ENCODE measurements around the gene PYGB.
"Not testable (repeated sequence)": the region's sequence is repeated elsewhere in the genome, so short reads cannot be mapped to it uniquely, and the experiment has no call there.

PYGB gene

GRCh38 chr20:25316506-25317190, 68.8 kb downstream of the PYGB start:
- DNase-seq: no peak

GRCh38 chr20:25317351-25318075, 69.6 kb downstream of the PYGB start:
- peak; percentile 15 for DNase-seq

- no peak for DNase-seq
Measured at GRCh38 chr20:25318471-25319240, 70.8 kb downstream of the PYGB start.

- peak; percentile 75 for DNase-seq
Measured at GRCh38 chr20:25319241-25320034, 71.6 kb downstream of the PYGB start.

GRCh38 chr20:25320035-25320800, 72.3 kb downstream of the PYGB start:
- peak; percentile 86 for DNase-seq

- DNase-seq: no peak
Measured at GRCh38 chr20:25321262-25321831, 73.5 kb downstream of the PYGB start.

GRCh38 chr20:25321991-25322390, 74.1 kb downstream of the PYGB start:
- no peak for DNase-seq

- no peak for DNase-seq
Measured at GRCh38 chr20:25323496-25324246, 75.8 kb downstream of the PYGB start.

GRCh38 chr20:25324412-25324811, 76.5 kb downstream of the PYGB start:
- no peak for DNase-seq

- no peak for DNase-seq
Measured at GRCh38 chr20:25325073-25325472, 77.2 kb downstream of the PYGB start.

GRCh38 chr20:25325997-25326396, 78.1 kb downstream of the PYGB start:
- no peak for DNase-seq

- DNase-seq: no peak
Measured at GRCh38 chr20:25327521-25328235, 79.8 kb downstream of the PYGB start.

GRCh38 chr20:25328954-25329498, 81.1 kb downstream of the PYGB start:
- DNase-seq: no peak

- DNase-seq: not testable (repeated sequence)
Measured at GRCh38 chr20:25334972-25335371, 87.1 kb downstream of the PYGB start.

- peak; percentile 20 for DNase-seq
Measured at GRCh38 chr20:25336561-25337422, 88.9 kb downstream of the PYGB start.

- DNase-seq: no peak
Measured at GRCh38 chr20:25338112-25339023, 90.5 kb downstream of the PYGB start.

GRCh38 chr20:25339608-25340007, 91.7 kb downstream of the PYGB start:
- DNase-seq: no peak

- DNase-seq: peak; percentile 31
Measured at GRCh38 chr20:25340380-25340779, 92.5 kb downstream of the PYGB start.
